Prostate gland (tissue), 2 donors: ENCODE measurements around the gene PTPRE. TPM values are rescaled to one million over a fixed set of nuclear protein-coding genes. Genes with fewer than 3 reads are reported as not detected.

Experiments used
- DNase-seq: peaks from one replicate; pipeline ENCODE4 v3.0.0-alpha.2; 2019; ENCODE audit warnings: low spot score
- H3K27ac ChIP-seq, 2 donors: fragments of 200-600 bp; sonication (generic); 2 replicates each; pipeline ENCODE4 v1.5.1; 2017 to 2019
- H3K27me3 ChIP-seq: fragments of 200-600 bp; sonication (generic); replicated peaks from 2 replicates; pipeline ENCODE4 v1.5.1; 2019; ENCODE audit not compliant: insufficient read depth
- H3K36me3 ChIP-seq, 2 donors: fragments of 200-600 bp; sonication (generic); 1 replicate in 1 of 2; 2 replicates in 1 of 2; pipeline versions ENCODE4 v1.5.1 to v1.8.1; 2017 to 2019
- H3K4me1 ChIP-seq: fragments of 200-600 bp; sonication (generic); replicated peaks from 2 replicates; pipeline ENCODE4 v1.5.1; 2019
- H3K4me3 ChIP-seq, 2 donors: fragments of 200-600 bp; sonication (generic); 2 replicates each; pipeline ENCODE4 v1.5.1; 2017 to 2019
- H3K9me3 ChIP-seq: fragments of 200-600 bp; sonication (generic); 2 replicates; pipeline ENCODE4 v1.5.1; 2017
- CTCF ChIP-seq, 4 experiments: fragments of 200-600 bp in 2 of 4; fragments of 450-650 bp in 2 of 4; sonication (generic) in 2 of 4; IDR thresholded peaks; 1 replicate in 3 of 4; 2 replicates in 1 of 4; pipeline ENCODE4 v1.5.1; 2016 to 2019; ENCODE audit warnings: antibody characterized with exemption in 4 of 4, mild to moderate bottlenecking in 2 of 4, moderate library complexity in 2 of 4
- POLR2A ChIP-seq: fragments of 450-650 bp; IDR thresholded peaks from one replicate; pipeline ENCODE4 v1.6.1; 2016; ENCODE audit warnings: antibody characterized with exemption, mild to moderate bottlenecking
- POLR2AphosphoS5 ChIP-seq: sonication (generic); formaldehyde crosslinking; IDR thresholded peaks from one replicate; pipeline ENCODE4 v1.6.1; 2017; ENCODE audit warnings: antibody characterized with exemption
- WGBS: methylation state at CpG from one replicate; pipeline ENCODE4 v1.1.5; 2018; 5-methylcytosine and 5-hydroxymethylcytosine counted together
- intact Hi-C: fragments of 100-400 bp; cut with DNase I; formaldehyde crosslinking; loops from one replicate; pipeline ENCODE4 v1.14.2; 2022
- total RNA-seq, 2 donors: library from RNA; depleted of rRNA; stranded (reverse); fragments of >200 nt; gene quantifications; one replicate each; pipeline ENCODE4 v1.1.0, GENCODE V29; 2016

Gene PTPRE
- total RNA-seq, 2 donors from 2014 or later: 4.5 to 14.3 TPM

GRCh38 chr10:127952918-127953317, 46.0 kb downstream of the PTPRE start:
- 94% methylated on average over 4 of the region's 4 CpGs for WGBS
- no peak for DNase-seq
- Histone ChIP-seq H3K36me3 (no peaks in the 10 kb centered on the region), H3K27ac (no peak overlapping the region), H3K27me3 (no peaks in the 10 kb centered on the region), H3K4me1 (no peaks in the 10 kb centered on the region), H3K9me3 (no peaks in the 10 kb centered on the region), H3K4me3 (no peak overlapping the region)
- TF ChIP-seq CTCF (IDR thresholded peaks at IDR 0.05) (no peak), POLR2AphosphoS5 (no peak), POLR2A (no peak)
- intact Hi-C loops: no loop called here

- intact Hi-C loops: no loop called here
- WGBS: 94% methylated on average over 1 of the region's 1 CpG
Measured at GRCh38 chr10:127953876-127954275, 47.0 kb downstream of the PTPRE start.

DNA sequence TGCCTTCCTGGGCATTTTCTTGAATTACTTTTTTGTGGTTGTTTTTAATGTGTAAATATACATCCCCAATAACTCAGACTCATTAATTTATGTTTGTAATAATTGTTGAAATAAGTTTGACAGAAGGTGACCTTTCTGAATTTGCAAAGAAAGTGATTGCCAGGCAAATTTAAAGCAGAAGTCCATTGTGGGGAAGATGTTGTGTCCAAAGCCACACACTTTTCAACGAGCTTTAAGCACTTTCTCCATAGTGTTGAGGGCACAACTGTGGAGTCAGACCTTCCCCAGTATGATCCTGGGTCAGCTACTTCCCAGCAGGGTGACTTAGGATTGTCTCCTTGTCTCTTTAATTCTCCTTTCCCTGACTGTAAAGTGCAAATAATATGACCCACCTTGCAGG, 52.5 kb downstream of the PTPRE start:
- Histone ChIP-seq H3K36me3 (no peaks in the 10 kb centered on the region), H3K4me3 (no peak overlapping the region), H3K4me1 (no peaks in the 10 kb centered on the region), H3K27ac (no peak overlapping the region), H3K9me3 (no peaks in the 10 kb centered on the region), H3K27me3 (no peaks in the 10 kb centered on the region)
- no peak for DNase-seq
- TF ChIP-seq CTCF (IDR thresholded peaks at IDR 0.05) (no peak), POLR2AphosphoS5 (no peak), POLR2A (no peak)
- 64% methylated on average over 1 of the region's 1 CpG for WGBS
- intact Hi-C loops: no loop called here

More at GRCh38 chr10:127953876-127954275, 47.0 kb downstream of the PTPRE start:
- no peak for DNase-seq
- no peak overlapping the region for H3K27ac ChIP-seq
- H3K9me3 ChIP-seq: no peaks in the 10 kb centered on the region
- no peaks in the 10 kb centered on the region for H3K36me3 ChIP-seq
- H3K4me3 ChIP-seq: no peak overlapping the region
- H3K4me1 ChIP-seq: no peaks in the 10 kb centered on the region
- TF ChIP-seq POLR2AphosphoS5 (no peak), POLR2A (no peak), CTCF (IDR thresholded peaks at IDR 0.05) (no peak)
- no peaks in the 10 kb centered on the region for H3K27me3 ChIP-seq

GRCh38 chr10:127961071-127961470, 54.2 kb downstream of the PTPRE start:
- no peak for TF ChIP-seq POLR2AphosphoS5
- no peak for TF ChIP-seq CTCF (IDR thresholded peaks at IDR 0.05)
- TF ChIP-seq POLR2A: no peak
- Histone ChIP-seq H3K9me3 (no peaks in the 10 kb centered on the region), H3K4me3 (no peak overlapping the region), H3K27me3 (no peaks in the 10 kb centered on the region), H3K27ac (no peak overlapping the region), H3K4me1 (no peaks in the 10 kb centered on the region), H3K36me3 (no peaks in the 10 kb centered on the region)
- no peak for DNase-seq
- intact Hi-C loops: no loop called here
- 71% methylated on average over 9 of the region's 9 CpGs for WGBS

DNA sequence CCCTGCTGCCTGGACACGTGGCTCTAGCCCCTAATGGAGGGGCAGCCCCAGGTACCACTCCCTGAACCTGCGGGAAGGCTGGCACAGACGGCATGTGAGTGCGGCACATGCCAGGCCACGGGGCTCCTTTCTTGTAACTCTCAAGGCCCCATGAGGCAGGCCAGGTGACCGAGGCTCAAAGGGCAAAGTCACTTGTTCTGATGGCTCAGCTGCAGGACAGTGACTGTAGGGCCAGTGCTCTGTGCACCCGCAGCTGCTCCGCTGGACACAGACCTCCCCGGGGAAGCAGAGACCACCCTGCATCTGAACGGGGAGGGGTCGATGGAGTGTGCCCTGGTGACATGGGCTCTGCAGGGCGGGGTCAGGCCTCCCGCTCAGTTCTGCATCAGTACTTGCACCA, 55.3 kb downstream of the PTPRE start:
- Histone ChIP-seq H3K27me3 (no peaks in the 10 kb centered on the region), H3K36me3 (no peaks in the 10 kb centered on the region), H3K9me3 (no peaks in the 10 kb centered on the region), H3K4me3 (no peak overlapping the region), H3K27ac (no peak overlapping the region), H3K4me1 (no peaks in the 10 kb centered on the region)
- intact Hi-C loops: no loop called here
- TF ChIP-seq CTCF (IDR thresholded peaks at IDR 0.05): no peak
- TF ChIP-seq POLR2A: no peak
- DNase-seq: no peak
- 83% methylated on average over 13 of the region's 13 CpGs for WGBS
